Measurements from ENCODE around the gene CSPG4. TPM values are rescaled to one million over a fixed set of nuclear protein-coding genes. Genes with fewer than 3 reads are reported as not detected.

Gene CSPG4
- total and polyA plus RNA-seq, 2 of the 8 experiments (the other 6 are each of a cell fraction or from before 2014, with no cell fraction given) = 1.4 to 3.0 TPM

GRCh38 chr15:75704618-75705017 is 8.0 kb downstream of the CSPG4 start:
- Histone ChIP-seq H3K27ac (ENCODE audit: low read depth, low read length) (no peak overlapping the region), H3K79me1 (ENCODE audit: low read depth, low read length) (no peaks in the 10 kb centered on the region), H2BK12ac (ENCODE audit: low read depth, low read length) (no peak overlapping the region), H2BK5ac (ENCODE audit: low read depth, low read length) (no peak overlapping the region), H3K36me3 (ENCODE audit: control insufficient read depth in 2 of 4, insufficient read depth in 4 of 4, low read length in 3 of 4) (no peaks in the 10 kb centered on the region), H3K9ac (replicated peaks in 1 of 4; ENCODE audit: extremely low read depth in 1 of 4, low read depth in 3 of 4, low read length in 3 of 4) (no peak overlapping the region), H3K23me2 (ENCODE audit: low read depth, low read length) (no peaks in the 10 kb centered on the region), H3K4me3 (ENCODE audit: extremely low read depth in 1 of 4, insufficient read depth in 2 of 4, low read depth in 3 of 4, low read length in 4 of 4) (no peak overlapping the region), H3K79me2 (ENCODE audit: control insufficient read depth in 1 of 2, insufficient read depth in 2 of 2, low read length in 2 of 2) (no peaks in the 10 kb centered on the region), H2AK5ac (ENCODE audit: low read depth, low read length) (no peak overlapping the region), H3K18ac (ENCODE audit: extremely low read depth, low read length) (no peak overlapping the region), H2BK120ac (replicated peaks; ENCODE audit: low read depth, low read length) (no peak overlapping the region), H3K4me2 (ENCODE audit: insufficient read depth in 1 of 2, low read depth in 2 of 2, low read length in 2 of 2) (no peak overlapping the region), H4K8ac (ENCODE audit: extremely low read depth, insufficient read depth, low read length) (no peak overlapping the region), H3K4ac (replicated peaks; ENCODE audit: insufficient read length, low read depth, low read length) (no peak overlapping the region), H3K4me1 (replicated peaks in 1 of 4; ENCODE audit: control insufficient read depth in 3 of 4, insufficient read depth in 4 of 4, low read length in 3 of 4) (peaks cover 0 to 6% (median 1%) of the 10 kb centered on the region in 4 experiments; a peak in 3 of 7 replicates), H3K27me3 (replicated peaks in 1 of 4; ENCODE audit: control insufficient read depth in 3 of 4, extremely low read depth in 1 of 4, insufficient read depth in 3 of 4, low read length in 3 of 4) (no peaks in the 10 kb centered on the region), H2AFZ (ENCODE audit: low read length) (no peak overlapping the region), H4K91ac (replicated peaks; ENCODE audit: insufficient read length, low read length) (no peak overlapping the region), H3K14ac (ENCODE audit: insufficient read length) (no peak overlapping the region), H3K9me3 (ENCODE audit: insufficient read depth in 2 of 2, low read depth in 1 of 2, low read length in 1 of 2) (no peaks in the 10 kb centered on the region), H4K20me1 (replicated peaks in 1 of 2; ENCODE audit: control insufficient read depth in 1 of 2, insufficient read depth in 2 of 2, low read length in 2 of 2) (peaks cover 0 to 4% of the 10 kb centered on the region in 2 experiments), H2BK20ac (ENCODE audit: low read length) (no peak overlapping the region), H4K5ac (ENCODE audit: insufficient read length, low read depth, low read length) (no peak overlapping the region), H2BK15ac (ENCODE audit: low read length) (no peak overlapping the region), H3K56ac (replicated peaks; ENCODE audit: insufficient read length, low read depth, low read length) (no peak overlapping the region), H3K23ac (ENCODE audit: insufficient read length) (no peak overlapping the region)
- WGBS, 2 experiments (ENCODE audit: extremely low coverage in 1 of 2, insufficient coverage in 1 of 2, insufficient read length in 1 of 2, insufficient replicate concordance in 2 of 2, low coverage in 1 of 2, low lambda C conversion rate in 2 of 2, missing lambda C conversion rate in 1 of 2) = 83% methylated on average over 6 of the region's 9 CpGs; no CpG with 5 or more reads in 1 of the 2 experiments
- DNase-seq (ENCODE audit: low read depth in 1 of 2, low spot score in 2 of 2) (no peak), FAIRE-seq (no peak)
- POLR2A ChIA-PET (ENCODE audit: partially characterized antibody) = interaction anchor here (1.9 kb wide), 1 partner anchor 20 kb away, joined by 5 read pairs; no protein-coding TSS in a partner anchor
- CTCF ChIA-PET (ENCODE audit: partially characterized antibody) = interaction anchor here (1.1 to 1.2 kb wide), 2 partner anchors 17 to 24 kb away, joined by 3 to 4 read pairs; no protein-coding TSS in a partner anchor
- TF ChIP-seq EP300 (IDR thresholded peaks at IDR 0.05; ENCODE audit: borderline replicate concordance in 1 of 2, low read depth in 2 of 2, low read length in 2 of 2) = no peak
- TF ChIP-seq ZNF274 (IDR thresholded peaks at IDR 0.05; ENCODE audit: borderline replicate concordance, extremely low read depth, low read length) = no peak
- TF ChIP-seq POU5F1 (IDR thresholded peaks at IDR 0.05; ENCODE audit: low read depth, low read length) = no peak
- TF ChIP-seq HDAC6 (IDR thresholded peaks at IDR 0.05; ENCODE audit: low read depth, low read length) = no peak
- TF ChIP-seq, protein P1, sequence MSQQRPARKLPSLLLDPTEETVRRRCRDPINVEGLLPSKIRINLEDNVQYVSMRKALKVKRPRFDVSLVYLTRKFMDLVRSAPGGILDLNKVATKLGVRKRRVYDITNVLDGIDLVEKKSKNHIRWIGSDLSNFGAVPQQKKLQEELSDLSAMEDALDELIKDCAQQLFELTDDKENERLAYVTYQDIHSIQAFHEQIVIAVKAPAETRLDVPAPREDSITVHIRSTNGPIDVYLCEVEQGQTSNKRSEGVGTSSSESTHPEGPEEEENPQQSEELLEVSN (IDR thresholded peaks at IDR 0.05) = no peak
- TF ChIP-seq KDM5A (IDR thresholded peaks at IDR 0.05; ENCODE audit: low read length) = no peak
- TF ChIP-seq ATF2 (IDR thresholded peaks at IDR 0.05; ENCODE audit: low read length) = no peak
- no peak for TF ChIP-seq TAF1 (IDR thresholded peaks at IDR 0.05; ENCODE audit: low read depth, low read length)
- no peak for TF ChIP-seq CHD1 (IDR thresholded peaks at IDR 0.05; ENCODE audit: low read depth, low read length)
- no peak for TF ChIP-seq RBBP5 (IDR thresholded peaks at IDR 0.05; ENCODE audit: borderline replicate concordance, low read depth, low read length)
- TF ChIP-seq GTF2F1 (IDR thresholded peaks at IDR 0.05; ENCODE audit: borderline replicate concordance, low read depth, low read length) = no peak

Measured in H1 (cell line).